Measurements from ENCODE around the gene NCOA6. TPM values are rescaled to one million over a fixed set of nuclear protein-coding genes. Genes with fewer than 3 reads are reported as not detected.

The NCOA6 gene
- total RNA-seq, 4 donors from 2014 or later, result 34.8 to 81.8 (median 44.2) TPM

DNA sequence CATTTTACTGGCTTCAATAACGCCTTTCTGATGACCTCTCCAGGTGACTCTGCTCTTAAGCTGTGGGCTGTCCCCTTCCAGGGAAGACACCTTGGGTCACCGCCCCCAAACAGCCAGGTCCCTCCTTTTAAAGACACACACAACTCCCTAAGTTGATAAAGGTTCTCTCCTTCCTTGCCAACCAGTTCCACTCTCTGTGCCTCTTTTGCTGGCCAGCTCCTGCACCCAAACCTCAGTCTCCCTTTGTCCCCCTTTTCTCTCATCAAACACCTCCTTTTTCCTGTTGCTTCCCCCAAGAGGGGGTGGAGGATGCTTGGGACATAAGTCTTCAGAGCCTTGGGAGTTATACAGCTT lies 1.0 kb downstream of the NCOA6 start:
- peak overlapping the region; percentile 92 to 98 (median 96) for H3K4me3 ChIP-seq
- peaks cover 0 to 47% (median 30%) of the 10 kb centered on the region in 4 donors for H3K4me1 ChIP-seq
- WGBS, 2 donors (ENCODE audit: low coverage in 1 of 2), result 2 to 7% methylated on average over 2 of the region's 2 CpGs
- peak; percentile 89 for DNase-seq
- no peak for TF ChIP-seq EP300 (IDR thresholded peaks at IDR 0.05; ENCODE audit: low read depth)
- TF ChIP-seq POLR2A (IDR thresholded peaks at IDR 0.05), result peak; percentile 96
- TF ChIP-seq POLR2AphosphoS5 (IDR thresholded peaks at IDR 0.05), result peak; percentile 87 to 96 (median 96)
- TF ChIP-seq, protein P1, sequence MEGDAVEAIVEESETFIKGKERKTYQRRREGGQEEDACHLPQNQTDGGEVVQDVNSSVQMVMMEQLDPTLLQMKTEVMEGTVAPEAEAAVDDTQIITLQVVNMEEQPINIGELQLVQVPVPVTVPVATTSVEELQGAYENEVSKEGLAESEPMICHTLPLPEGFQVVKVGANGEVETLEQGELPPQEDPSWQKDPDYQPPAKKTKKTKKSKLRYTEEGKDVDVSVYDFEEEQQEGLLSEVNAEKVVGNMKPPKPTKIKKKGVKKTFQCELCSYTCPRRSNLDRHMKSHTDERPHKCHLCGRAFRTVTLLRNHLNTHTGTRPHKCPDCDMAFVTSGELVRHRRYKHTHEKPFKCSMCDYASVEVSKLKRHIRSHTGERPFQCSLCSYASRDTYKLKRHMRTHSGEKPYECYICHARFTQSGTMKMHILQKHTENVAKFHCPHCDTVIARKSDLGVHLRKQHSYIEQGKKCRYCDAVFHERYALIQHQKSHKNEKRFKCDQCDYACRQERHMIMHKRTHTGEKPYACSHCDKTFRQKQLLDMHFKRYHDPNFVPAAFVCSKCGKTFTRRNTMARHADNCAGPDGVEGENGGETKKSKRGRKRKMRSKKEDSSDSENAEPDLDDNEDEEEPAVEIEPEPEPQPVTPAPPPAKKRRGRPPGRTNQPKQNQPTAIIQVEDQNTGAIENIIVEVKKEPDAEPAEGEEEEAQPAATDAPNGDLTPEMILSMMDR (IDR thresholded peaks at IDR 0.05), result no peak
- peak overlapping the region; percentile 93 to 97 (median 94) for H3K27ac ChIP-seq
- no peaks in the 10 kb centered on the region for H3K36me3 ChIP-seq
- in situ Hi-C loops (cut with MboI; ENCODE audit: low pct_ligation_motif_present in 1 of 4, low pct_unique_long_range_greater_than_20kb in 1 of 4, low sequenced_read_pairs in 3 of 4) (no loop called here), intact Hi-C loops (cut with DNase I; ENCODE audit: low total_unique reads) (no loop called here)
- no peaks in the 10 kb centered on the region for H3K27me3 ChIP-seq
- H3K9me3 ChIP-seq, result no peaks in the 10 kb centered on the region

DNA sequence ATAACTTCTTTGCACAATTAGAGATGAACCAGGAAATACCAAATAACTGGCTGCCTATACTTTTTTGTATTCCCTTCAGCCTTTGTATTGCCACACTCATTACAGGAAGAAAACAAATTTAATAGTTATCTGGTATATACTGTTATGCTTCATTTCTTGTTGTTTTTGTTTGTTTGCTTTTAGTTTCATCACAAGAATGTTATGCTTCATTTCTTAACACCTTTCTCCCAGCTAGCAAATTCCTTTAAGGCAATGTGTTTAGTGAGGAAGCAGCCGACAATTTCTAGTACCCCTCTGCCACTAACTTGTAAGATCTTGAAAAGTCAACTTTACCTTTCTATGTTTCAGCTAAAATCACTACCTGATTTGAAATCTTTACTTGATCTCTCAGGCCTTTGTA lies 1.4 kb downstream of the NCOA6 start:
- in situ Hi-C loops (cut with MboI; ENCODE audit: low pct_ligation_motif_present in 1 of 4, low pct_unique_long_range_greater_than_20kb in 1 of 4, low sequenced_read_pairs in 3 of 4), result no loop called here
- DNase-seq, result no peak

DNA sequence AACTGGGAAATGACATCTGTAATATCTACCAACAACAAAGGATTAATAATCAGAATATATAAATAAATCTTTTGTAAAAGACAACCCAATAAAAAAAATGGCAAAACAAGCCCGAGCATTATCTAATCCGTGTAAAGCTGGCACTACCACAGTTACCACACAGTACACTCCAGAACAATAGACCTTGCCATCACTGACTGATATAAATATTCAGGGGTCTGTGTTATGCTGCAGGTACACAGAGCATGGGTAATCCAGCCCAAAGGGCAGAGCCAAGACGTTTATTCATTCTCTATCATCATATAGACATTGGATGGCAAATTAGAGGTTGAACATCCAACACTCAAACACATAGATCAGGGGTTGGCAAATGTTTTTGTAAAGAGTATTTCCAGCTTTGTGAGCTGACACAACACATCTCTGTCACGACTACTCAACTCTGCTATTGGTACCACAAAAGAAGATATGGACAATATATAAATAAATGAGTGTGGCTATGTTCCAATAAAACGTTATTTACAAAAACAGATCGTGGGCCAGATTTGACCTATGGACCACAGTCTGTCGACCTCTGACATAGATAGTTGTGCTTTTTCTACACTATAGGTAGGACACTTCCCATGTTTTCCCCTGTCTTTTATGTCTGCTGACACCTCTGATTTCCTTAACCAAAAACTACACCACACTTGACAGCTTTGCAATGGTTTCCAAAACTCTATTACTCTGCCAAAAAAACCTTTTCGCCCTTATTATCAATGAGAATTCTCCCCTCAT lies 4.5 kb downstream of the NCOA6 start:
- Histone ChIP-seq H3K36me3 (no peaks in the 10 kb centered on the region), H3K27me3 (no peaks in the 10 kb centered on the region), H3K9me3 (no peaks in the 10 kb centered on the region), H3K4me3 (no peak overlapping the region), H3K27ac (no peak overlapping the region), H3K4me1 (peaks cover 0 to 56% (median 31%) of the 10 kb centered on the region in 4 donors)
- intact Hi-C loops (cut with DNase I; ENCODE audit: low total_unique reads), result no loop called here
- TF ChIP-seq, protein P1 (IDR thresholded peaks at IDR 0.05), result no peak
- TF ChIP-seq POLR2AphosphoS5 (IDR thresholded peaks at IDR 0.05) (no peak), EP300 (IDR thresholded peaks at IDR 0.05; ENCODE audit: low read depth) (no peak), POLR2A (IDR thresholded peaks at IDR 0.05) (no peak)
- 42 to 51% methylated on average over 7 to 8 of the region's 8 CpGs for WGBS, 2 donors (ENCODE audit: low coverage in 1 of 2)
- no peak for DNase-seq
- in situ Hi-C loops (cut with MboI; ENCODE audit: low pct_ligation_motif_present in 1 of 4, low pct_unique_long_range_greater_than_20kb in 1 of 4, low sequenced_read_pairs in 3 of 4), result no loop called here

More for the DNA sequence above, 1.4 kb downstream of the NCOA6 start:
- Histone ChIP-seq H3K36me3 (no peaks in the 10 kb centered on the region), H3K4me3 (peak overlapping the region in 3 of 4 donors; percentile 92 to 96 (median 95)), H3K9me3 (no peaks in the 10 kb centered on the region), H3K4me1 (peaks cover 0 to 47% (median 30%) of the 10 kb centered on the region in 4 donors), H3K27me3 (no peaks in the 10 kb centered on the region), H3K27ac (peak overlapping the region; percentile 93 to 97 (median 94))
- WGBS, 2 donors (ENCODE audit: low coverage in 1 of 2), result 11 to 30% methylated on average over 1 of the region's 1 CpG
- TF ChIP-seq, protein P1 (IDR thresholded peaks at IDR 0.05), result no peak
- TF ChIP-seq POLR2A (IDR thresholded peaks at IDR 0.05) (no peak), POLR2AphosphoS5 (IDR thresholded peaks at IDR 0.05) (no peak), EP300 (IDR thresholded peaks at IDR 0.05; ENCODE audit: low read depth) (no peak)
- intact Hi-C loops (cut with DNase I; ENCODE audit: low total_unique reads), result no loop called here

DNA sequence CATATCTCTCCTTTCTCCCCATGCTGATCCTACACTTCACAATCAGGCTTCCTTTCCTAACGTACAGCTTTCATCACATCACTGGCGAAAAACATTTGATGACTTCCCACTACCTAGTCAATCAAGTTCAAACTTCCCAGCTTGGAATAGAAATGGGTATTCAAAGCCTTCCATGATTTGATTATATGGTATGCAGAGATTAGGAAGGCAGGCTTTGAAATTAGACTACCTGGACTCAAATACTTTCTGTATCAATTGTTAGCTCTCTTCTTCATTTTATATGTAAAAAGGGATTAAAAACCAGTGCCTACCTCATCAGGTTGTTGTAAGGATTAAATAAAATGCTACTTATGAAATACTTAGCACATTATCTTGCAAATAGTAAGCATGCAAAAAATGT lies 7.7 kb downstream of the NCOA6 start:
- 48 to 66% methylated on average over 2 of the region's 2 CpGs for WGBS, 2 donors (ENCODE audit: low coverage in 1 of 2)
- no peaks in the 10 kb centered on the region for H3K36me3 ChIP-seq
- H3K4me3 ChIP-seq, result no peak overlapping the region
- H3K27ac ChIP-seq, result no peak overlapping the region
- H3K27me3 ChIP-seq, result no peaks in the 10 kb centered on the region
- DNase-seq, result no peak
- no peaks in the 10 kb centered on the region for H3K9me3 ChIP-seq
- in situ Hi-C loops (cut with MboI; ENCODE audit: low pct_ligation_motif_present in 1 of 4, low pct_unique_long_range_greater_than_20kb in 1 of 4, low sequenced_read_pairs in 3 of 4), result no loop called here
- peaks cover 0 to 41% (median 14%) of the 10 kb centered on the region in 4 donors for H3K4me1 ChIP-seq
- intact Hi-C loops (cut with DNase I; ENCODE audit: low total_unique reads), result no loop called here
- no peak for TF ChIP-seq POLR2A (IDR thresholded peaks at IDR 0.05)
- TF ChIP-seq, protein P1 (IDR thresholded peaks at IDR 0.05), result no peak
- no peak for TF ChIP-seq POLR2AphosphoS5 (IDR thresholded peaks at IDR 0.05)
- TF ChIP-seq EP300 (IDR thresholded peaks at IDR 0.05; ENCODE audit: low read depth), result no peak

Data from transverse colon (tissue), 4 donors.